ENCODE measurements around the gene DYNLT2. TPM values are rescaled to one million over a fixed set of nuclear protein-coding genes. Genes with fewer than 3 reads are reported as not detected.

The DYNLT2 gene
- total and polyA plus RNA-seq, 2 of the 13 experiments (the other 11 are each of a cell fraction or from before 2014, with no cell fraction given): 2.1 to 4.3 TPM

DNA sequence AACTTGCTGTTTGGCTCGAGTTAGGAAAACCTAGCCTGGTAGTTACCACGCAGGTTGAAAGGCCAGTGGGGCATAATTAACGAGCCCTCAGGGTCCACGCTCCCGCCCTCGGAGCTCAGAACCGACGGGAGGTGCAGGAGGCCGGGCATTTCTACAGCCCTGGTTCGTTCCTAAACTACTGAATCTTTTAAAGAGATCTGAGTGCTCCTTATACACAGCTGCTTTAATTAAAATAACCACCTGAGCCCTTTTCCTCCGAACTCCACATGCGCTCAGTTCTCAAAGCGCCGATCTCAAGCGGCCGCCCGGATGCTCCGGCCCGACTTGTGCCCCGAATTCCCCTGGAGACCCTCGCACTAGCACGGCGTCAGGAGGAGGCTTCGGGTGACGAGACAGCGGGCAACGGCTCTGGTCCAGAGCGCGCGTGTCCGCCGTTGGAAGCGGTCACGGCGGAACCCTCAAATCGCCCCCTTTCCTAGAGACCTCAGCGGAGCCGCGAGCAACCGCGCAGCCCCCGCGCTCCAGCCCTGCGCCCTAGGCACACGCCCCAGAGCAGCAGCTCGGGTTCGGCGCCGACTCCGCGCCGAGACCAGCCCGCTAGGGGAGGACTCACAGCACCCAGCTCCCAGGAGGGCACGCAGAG lies 49.9 kb downstream of the DYNLT2 start (continued):
- 0 out of 2 replicates have a peak, but pooled peaks have one; percentile 0 for TF ChIP-seq EEA1 (CRISPR knock-in tag; IDR thresholded peaks at IDR 0.05; ENCODE audit: borderline replicate concordance)
- TF ChIP-seq PITX1 (CRISPR knock-in tag; IDR thresholded peaks at IDR 0.05): peak; percentile 75; the same call in 1 of the 2 replicates
- TF ChIP-seq, protein P1, sequence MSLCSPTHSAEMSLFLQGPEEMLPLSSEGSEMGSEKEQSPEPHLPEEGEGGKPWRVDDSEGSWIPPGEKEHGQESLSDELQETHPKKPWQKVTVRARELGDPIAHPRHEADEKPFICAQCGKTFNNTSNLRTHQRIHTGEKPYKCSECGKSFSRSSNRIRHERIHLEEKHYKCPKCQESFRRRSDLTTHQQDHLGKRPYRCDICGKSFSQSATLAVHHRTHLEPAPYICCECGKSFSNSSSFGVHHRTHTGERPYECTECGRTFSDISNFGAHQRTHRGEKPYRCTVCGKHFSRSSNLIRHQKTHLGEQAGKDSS (CRISPR knock-in tag; IDR thresholded peaks at IDR 0.05; ENCODE audit: borderline replicate concordance, low read depth): no peak; the same call in 1 of the 2 replicates
- TF ChIP-seq GPN1 (CRISPR knock-in tag; IDR thresholded peaks at IDR 0.05; ENCODE audit: borderline replicate concordance): no peak; the same call in 1 of the 2 replicates
- TF ChIP-seq ZNF17 (CRISPR knock-in tag; IDR thresholded peaks at IDR 0.05): no peak
- TF ChIP-seq SOX6 (IDR thresholded peaks at IDR 0.05): no peak
- TF ChIP-seq SOX6 (CRISPR knock-in tag; IDR thresholded peaks at IDR 0.05): peak; percentile 56; the same call in 1 of the 2 replicates
- no peak; the same call in 1 of the 2 replicates for TF ChIP-seq ZNF605 (CRISPR knock-in tag; IDR thresholded peaks at IDR 0.05)
- TF ChIP-seq, protein P2, sequence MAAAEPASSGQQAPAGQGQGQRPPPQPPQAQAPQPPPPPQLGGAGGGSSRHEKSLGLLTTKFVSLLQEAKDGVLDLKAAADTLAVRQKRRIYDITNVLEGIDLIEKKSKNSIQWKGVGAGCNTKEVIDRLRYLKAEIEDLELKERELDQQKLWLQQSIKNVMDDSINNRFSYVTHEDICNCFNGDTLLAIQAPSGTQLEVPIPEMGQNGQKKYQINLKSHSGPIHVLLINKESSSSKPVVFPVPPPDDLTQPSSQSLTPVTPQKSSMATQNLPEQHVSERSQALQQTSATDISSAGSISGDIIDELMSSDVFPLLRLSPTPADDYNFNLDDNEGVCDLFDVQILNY (CRISPR knock-in tag; conservative IDR thresholded peaks at IDR 0.05): no peak
- TF ChIP-seq IKZF4 (CRISPR knock-in tag; IDR thresholded peaks at IDR 0.05; ENCODE audit: borderline replicate concordance, low read depth, not compliant biosample characterization): peak; percentile 92
- TF ChIP-seq RARG (CRISPR knock-in tag; IDR thresholded peaks at IDR 0.05; ENCODE audit: low read depth): peak; percentile 37; the same call in 1 of the 2 replicates
- TF ChIP-seq, protein P3, sequence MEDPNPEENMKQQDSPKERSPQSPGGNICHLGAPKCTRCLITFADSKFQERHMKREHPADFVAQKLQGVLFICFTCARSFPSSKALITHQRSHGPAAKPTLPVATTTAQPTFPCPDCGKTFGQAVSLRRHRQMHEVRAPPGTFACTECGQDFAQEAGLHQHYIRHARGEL (CRISPR knock-in tag; IDR thresholded peaks at IDR 0.05): 0 out of 2 replicates have a peak, but pooled peaks have one; percentile 34
- peak in 1 of 2 experiments; percentile 76; a peak in 1 of 4 replicates for TF ChIP-seq KLF16 (CRISPR knock-in tag; IDR thresholded peaks at IDR 0.05)
- TF ChIP-seq CCDC6 (CRISPR knock-in tag; IDR thresholded peaks at IDR 0.05): peak; percentile 87; the same call in 1 of the 2 replicates
- TF ChIP-seq, protein P4, sequence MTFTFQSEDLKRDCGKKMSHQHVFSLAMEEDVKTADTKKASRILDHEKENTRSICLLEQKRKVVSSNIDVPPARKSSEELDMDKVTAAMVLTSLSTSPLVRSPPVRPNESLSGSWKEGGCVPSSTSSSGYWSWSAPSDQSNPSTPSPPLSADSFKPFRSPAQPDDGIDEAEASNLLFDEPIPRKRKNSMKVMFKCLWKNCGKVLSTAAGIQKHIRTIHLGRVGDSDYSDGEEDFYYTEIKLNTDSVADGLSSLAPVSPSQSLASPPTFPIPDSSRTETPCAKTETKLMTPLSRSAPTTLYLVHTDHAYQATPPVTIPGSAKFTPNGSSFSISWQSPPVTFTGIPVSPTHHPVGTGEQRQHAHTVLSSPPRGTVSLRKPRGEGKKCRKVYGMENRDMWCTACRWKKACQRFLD (CRISPR knock-in tag; IDR thresholded peaks at IDR 0.05; ENCODE audit: borderline replicate concordance): 0 out of 2 replicates have a peak, but pooled peaks have one; percentile 84
- peak; percentile 43; the same call in 1 of the 2 replicates for TF ChIP-seq ZMYM2 (CRISPR knock-in tag; IDR thresholded peaks at IDR 0.05)
- no peak for TF ChIP-seq SALL2 (CRISPR knock-in tag; IDR thresholded peaks at IDR 0.05)
- TF ChIP-seq SMAD9 (CRISPR knock-in tag; IDR thresholded peaks at IDR 0.05): peak; percentile 95
- 0 out of 2 replicates have a peak, but pooled peaks have one; percentile 3 for TF ChIP-seq RAD21 (CRISPR knock-in tag; IDR thresholded peaks at IDR 0.05)
- TF ChIP-seq, protein P5, sequence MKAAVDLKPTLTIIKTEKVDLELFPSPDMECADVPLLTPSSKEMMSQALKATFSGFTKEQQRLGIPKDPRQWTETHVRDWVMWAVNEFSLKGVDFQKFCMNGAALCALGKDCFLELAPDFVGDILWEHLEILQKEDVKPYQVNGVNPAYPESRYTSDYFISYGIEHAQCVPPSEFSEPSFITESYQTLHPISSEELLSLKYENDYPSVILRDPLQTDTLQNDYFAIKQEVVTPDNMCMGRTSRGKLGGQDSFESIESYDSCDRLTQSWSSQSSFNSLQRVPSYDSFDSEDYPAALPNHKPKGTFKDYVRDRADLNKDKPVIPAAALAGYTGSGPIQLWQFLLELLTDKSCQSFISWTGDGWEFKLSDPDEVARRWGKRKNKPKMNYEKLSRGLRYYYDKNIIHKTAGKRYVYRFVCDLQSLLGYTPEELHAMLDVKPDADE (CRISPR knock-in tag; IDR thresholded peaks at IDR 0.05): 0 out of 2 replicates have a peak, but pooled peaks have one; percentile 10
- TF ChIP-seq, protein P6, sequence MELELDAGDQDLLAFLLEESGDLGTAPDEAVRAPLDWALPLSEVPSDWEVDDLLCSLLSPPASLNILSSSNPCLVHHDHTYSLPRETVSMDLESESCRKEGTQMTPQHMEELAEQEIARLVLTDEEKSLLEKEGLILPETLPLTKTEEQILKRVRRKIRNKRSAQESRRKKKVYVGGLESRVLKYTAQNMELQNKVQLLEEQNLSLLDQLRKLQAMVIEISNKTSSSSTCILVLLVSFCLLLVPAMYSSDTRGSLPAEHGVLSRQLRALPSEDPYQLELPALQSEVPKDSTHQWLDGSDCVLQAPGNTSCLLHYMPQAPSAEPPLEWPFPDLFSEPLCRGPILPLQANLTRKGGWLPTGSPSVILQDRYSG (CRISPR knock-in tag; IDR thresholded peaks at IDR 0.05): no peak
- no peak for TF ChIP-seq SAFB2 (CRISPR knock-in tag; IDR thresholded peaks at IDR 0.05; ENCODE audit: borderline replicate concordance, low read depth)

All from HepG2 (cell line).